ENCODE measurements around the gene TSPYL4.

GRCh38 chr6:116287689-116288282 is 33.9 kb upstream of the TSPYL4 start:
- TF ChIP-seq CTCF (IDR thresholded peaks at IDR 0.05) = peak; percentile 86
- TF ChIP-seq EZH2phosphoT487 (IDR thresholded peaks at IDR 0.05) = no peak

All from neural progenitor cell (in vitro differentiated cells).